Cardiac septum (tissue), 1 donor: Measurements from ENCODE around the gene STAT5B. TPM values are rescaled to one million over a fixed set of nuclear protein-coding genes. Genes with fewer than 3 reads are reported as not detected.
A peak's percentile ranks its signal among the peaks of the same experiment; 100 is the strongest.
"Not testable (repeated sequence)": the region's sequence is repeated elsewhere in the genome, so short reads cannot be mapped to it uniquely, and the experiment has no call there.

Source experiments
- DNase-seq: peaks from one replicate; pipeline ENCODE4 v3.0.0-alpha.2; 2020; ENCODE audit warnings: low spot score
- intact Hi-C: fragments of 100-400 bp; cut with DNase I; formaldehyde crosslinking; loops from one replicate; pipeline ENCODE4 v1.14.0; 2022
- total RNA-seq: library from RNA; stranded (reverse); fragmentation: NEBNext Ultra II Directional; extraction: Animal tissue kit (Norgen Biotek cat#: 25700); gene quantifications from one replicate; pipeline ENCODE4 v1.2.1, GENCODE V29; 2021
- donor health status: DM: no; HTN: no; CAD: no.

Gene STAT5B
- total RNA-seq, 1 donor from 2014 or later, result 32.8 TPM

GRCh38 chr17:42273474-42274252, 2.5 kb downstream of the STAT5B start:
- intact Hi-C loops, result no loop called here
- DNase-seq, result no peak

- intact Hi-C loops, result no loop called here
Measured at GRCh38 chr17:42272162-42272907, 3.9 kb downstream of the STAT5B start.

GRCh38 chr17:42271779-42272035, 4.5 kb downstream of the STAT5B start:
- intact Hi-C loops, result no loop called here

More at GRCh38 chr17:42272162-42272907, 3.9 kb downstream of the STAT5B start:
- DNase-seq, result no peak

GRCh38 chr17:42271006-42271778, 5.0 kb downstream of the STAT5B start:
- DNase-seq, result no peak
- intact Hi-C loops, result no loop called here

More at GRCh38 chr17:42271779-42272035, 4.5 kb downstream of the STAT5B start:
- no peak for DNase-seq

- intact Hi-C loops, result no loop called here
- no peak for DNase-seq
Measured at GRCh38 chr17:42270596-42270995, 5.6 kb downstream of the STAT5B start.

GRCh38 chr17:42270170-42270535, 6.0 kb downstream of the STAT5B start:
- DNase-seq, result no peak
- intact Hi-C loops, result no loop called here

- no peak for DNase-seq
- intact Hi-C loops, result no loop called here
Measured at GRCh38 chr17:42268236-42268635, 8.0 kb downstream of the STAT5B start.

- intact Hi-C loops, result no loop called here
- no peak for DNase-seq
Measured at GRCh38 chr17:42266918-42267766, 9.0 kb downstream of the STAT5B start.

- intact Hi-C loops, result no loop called here
- DNase-seq, result no peak
Measured at GRCh38 chr17:42266462-42266861, 9.7 kb downstream of the STAT5B start.

GRCh38 chr17:42264366-42264765, 11.8 kb downstream of the STAT5B start:
- DNase-seq, result not testable (repeated sequence)

GRCh38 chr17:42260318-42260717, 15.9 kb downstream of the STAT5B start:
- intact Hi-C loops, result no loop called here

More at GRCh38 chr17:42264366-42264765, 11.8 kb downstream of the STAT5B start:
- intact Hi-C loops, result not testable (repeated sequence)

GRCh38 chr17:42255445-42255844, 20.7 kb downstream of the STAT5B start:
- intact Hi-C loops, result no loop called here
- no peak for DNase-seq

More at GRCh38 chr17:42260318-42260717, 15.9 kb downstream of the STAT5B start:
- DNase-seq, result no peak

- no peak for DNase-seq
- intact Hi-C loops, result no loop called here
Measured at GRCh38 chr17:42253578-42253977, 22.6 kb downstream of the STAT5B start.

- no peak for DNase-seq
- intact Hi-C loops, result no loop called here
Measured at GRCh38 chr17:42252597-42253550, 23.3 kb downstream of the STAT5B start.

GRCh38 chr17:42251115-42251514, 25.1 kb downstream of the STAT5B start:
- DNase-seq, result no peak
- intact Hi-C loops, result no loop called here

GRCh38 chr17:42249681-42250446, 26.3 kb downstream of the STAT5B start:
- intact Hi-C loops, result loop anchor here (5.0 kb wide), 1 partner anchor 37 kb away; the partner anchor contains the start of gene STAT5A
- DNase-seq, result no peak

- intact Hi-C loops, result loop anchor here (5.0 kb wide), 1 partner anchor 39 kb away; the partner anchor contains the start of gene STAT5A
- DNase-seq, result peak; percentile 91
Measured at GRCh38 chr17:42248351-42249179, 27.6 kb downstream of the STAT5B start.
